Hepatocyte (in vitro differentiated cells): Measurements from ENCODE around the gene SLITRK1. TPM values are rescaled to one million over a fixed set of nuclear protein-coding genes. Genes with fewer than 3 reads are reported as not detected.

Experiments used
- DNase-seq: peaks from one replicate; pipeline ENCODE4 v3.0.0-alpha.2; 2016; ENCODE audit warnings: low spot score
- H2AFZ ChIP-seq: fragments of 200-600 bp; sonication (generic); 2 replicates; pipeline ENCODE4 v1.6.0; 2016; ENCODE audit warnings: antibody characterized with exemption, mild to moderate bottlenecking
- H3K27ac ChIP-seq: fragments of 200-600 bp; sonication (generic); 2 replicates; pipeline ENCODE4 v1.5.1; 2016; ENCODE audit warnings: mild to moderate bottlenecking
- H3K27me3 ChIP-seq: fragments of 200-600 bp; sonication (generic); 2 replicates; pipeline ENCODE4 v1.6.1; 2016
- H3K36me3 ChIP-seq: fragments of 200-600 bp; sonication (generic); replicated peaks from 2 replicates; pipeline ENCODE4 v1.5.1; 2016; ENCODE audit warnings: low read depth; ENCODE audit not compliant: insufficient read depth
- H3K4me1 ChIP-seq: fragments of 200-600 bp; sonication (generic); 2 replicates; pipeline ENCODE4 v1.5.1; 2016; ENCODE audit warnings: mild to moderate bottlenecking, moderate library complexity; ENCODE audit not compliant: insufficient read depth
- H3K4me2 ChIP-seq: fragments of 200-600 bp; sonication (generic); 2 replicates; pipeline ENCODE4 v1.6.0; 2016
- H3K4me3 ChIP-seq: fragments of 200-600 bp; sonication (generic); 2 replicates; pipeline ENCODE4 v1.5.1; 2016; ENCODE audit warnings: mild to moderate bottlenecking
- H3K79me2 ChIP-seq: fragments of 200-600 bp; sonication (generic); 2 replicates; pipeline ENCODE4 v1.6.0; 2017; ENCODE audit warnings: mild to moderate bottlenecking
- H3K9me2 ChIP-seq: fragments of 200-600 bp; sonication (generic); replicated peaks from 2 replicates; pipeline ENCODE4 v1.6.0; 2017; ENCODE audit warnings: mild to moderate bottlenecking; ENCODE audit not compliant: insufficient read depth
- H3K9me3 ChIP-seq: fragments of 200-600 bp; sonication (generic); 2 replicates; pipeline ENCODE4 v1.5.1; 2016; ENCODE audit warnings: low read depth, mild to moderate bottlenecking
- H4K20me1 ChIP-seq: fragments of 200-600 bp; sonication (generic); 2 replicates; pipeline ENCODE4 v1.6.0; 2016; ENCODE audit warnings: mild to moderate bottlenecking; ENCODE audit not compliant: insufficient read depth, poor library complexity, severe bottlenecking
- CTCF ChIP-seq: fragments of 200-600 bp; sonication (generic); IDR thresholded peaks from 2 replicates; pipeline ENCODE4 v1.5.1; 2016; ENCODE audit warnings: antibody characterized with exemption, mild to moderate bottlenecking; ENCODE audit not compliant: poor library complexity
- EZH2 ChIP-seq: fragments of 200-600 bp; sonication (generic); IDR thresholded peaks from 2 replicates; pipeline ENCODE4 v1.6.1; 2016; ENCODE audit warnings: antibody characterized with exemption, mild to moderate bottlenecking, borderline replicate concordance
- EZH2phosphoT487 ChIP-seq: fragments of 200-600 bp; sonication (generic); IDR thresholded peaks from one replicate; pipeline ENCODE4 v1.6.1; 2018; ENCODE audit warnings: antibody characterized with exemption, mild to moderate bottlenecking, low read depth, moderate library complexity; ENCODE audit not compliant: unreplicated experiment, severe bottlenecking
- WGBS: methylation state at CpG from one replicate; pipeline ENCODE4 v1.1.6; 2016; ENCODE audit warnings: low lambda C conversion rate; ENCODE audit errors: missing lambda C conversion rate; 5-methylcytosine and 5-hydroxymethylcytosine counted together
- polyA plus RNA-seq: library from polyadenylated mRNA; unstranded; fragments of >200 nt; fragmentation: Nextera tagmentation; extraction: Ambion mirVana; gene quantifications from 2 replicates; pipeline ENCODE4 v1.2.1, GENCODE V29; 2016
- total RNA-seq: library from RNA; depleted of rRNA; stranded (reverse); fragments of >200 nt; gene quantifications from 2 replicates; pipeline ENCODE4 v1.2.3, GENCODE V29; 2014

The SLITRK1 gene
- total and polyA plus RNA-seq, 2 experiments from 2014 or later = not detected

GRCh38 chr13:83839146-83839545 is 43.1 kb downstream of the SLITRK1 start:
- WGBS = 24% methylated on average over 3 of the region's 3 CpGs
- no peak for DNase-seq

GRCh38 chr13:83831796-83832195 is 50.5 kb downstream of the SLITRK1 start:
- Histone ChIP-seq H3K79me2 (no peaks in the 10 kb centered on the region), H3K36me3 (no peaks in the 10 kb centered on the region), H3K9me2 (no peaks in the 10 kb centered on the region), H3K4me3 (no peak overlapping the region), H3K9me3 (no peaks in the 10 kb centered on the region), H4K20me1 (no peaks in the 10 kb centered on the region), H2AFZ (no peak overlapping the region), H3K27me3 (no peaks in the 10 kb centered on the region), H3K4me2 (no peak overlapping the region), H3K4me1 (no peaks in the 10 kb centered on the region), H3K27ac (no peak overlapping the region)
- WGBS = 74% methylated on average over 3 of the region's 3 CpGs
- TF ChIP-seq EZH2phosphoT487 = no peak
- TF ChIP-seq EZH2 = no peak
- TF ChIP-seq CTCF = no peak
- no peak for DNase-seq

More at GRCh38 chr13:83839146-83839545, 43.1 kb downstream of the SLITRK1 start:
- H3K36me3 ChIP-seq = no peaks in the 10 kb centered on the region
- no peaks in the 10 kb centered on the region for H3K4me1 ChIP-seq
- no peak overlapping the region for H2AFZ ChIP-seq
- no peaks in the 10 kb centered on the region for H3K79me2 ChIP-seq
- no peaks in the 10 kb centered on the region for H3K9me3 ChIP-seq
- no peak for TF ChIP-seq EZH2
- TF ChIP-seq CTCF = no peak
- TF ChIP-seq EZH2phosphoT487 = no peak
- no peak overlapping the region for H3K4me2 ChIP-seq
- no peak overlapping the region for H3K4me3 ChIP-seq
- no peaks in the 10 kb centered on the region for H3K9me2 ChIP-seq
- no peaks in the 10 kb centered on the region for H3K27me3 ChIP-seq
- H3K27ac ChIP-seq = no peak overlapping the region
- H4K20me1 ChIP-seq = no peaks in the 10 kb centered on the region

GRCh38 chr13:83829810-83830209 is 52.5 kb downstream of the SLITRK1 start:
- Histone ChIP-seq H3K4me2 (no peak overlapping the region), H3K36me3 (no peaks in the 10 kb centered on the region), H3K4me1 (no peaks in the 10 kb centered on the region), H3K27me3 (no peaks in the 10 kb centered on the region), H2AFZ (no peak overlapping the region), H3K4me3 (no peak overlapping the region), H3K27ac (no peak overlapping the region), H3K9me2 (no peaks in the 10 kb centered on the region), H3K79me2 (no peaks in the 10 kb centered on the region), H4K20me1 (no peaks in the 10 kb centered on the region), H3K9me3 (no peaks in the 10 kb centered on the region)
- TF ChIP-seq EZH2 (no peak), CTCF (no peak), EZH2phosphoT487 (no peak)
- 51% methylated on average over 2 of the region's 2 CpGs for WGBS
- no peak for DNase-seq

GRCh38 chr13:83827338-83827737 is 54.9 kb downstream of the SLITRK1 start:
- Histone ChIP-seq H4K20me1 (no peaks in the 10 kb centered on the region), H3K4me1 (no peaks in the 10 kb centered on the region), H3K36me3 (no peaks in the 10 kb centered on the region), H3K9me2 (no peaks in the 10 kb centered on the region), H3K4me3 (no peak overlapping the region), H3K79me2 (no peaks in the 10 kb centered on the region), H3K27ac (no peak overlapping the region), H2AFZ (no peak overlapping the region), H3K4me2 (no peak overlapping the region), H3K9me3 (no peaks in the 10 kb centered on the region), H3K27me3 (no peaks in the 10 kb centered on the region)
- no peak for TF ChIP-seq CTCF
- no peak for TF ChIP-seq EZH2
- no peak for TF ChIP-seq EZH2phosphoT487
- DNase-seq = no peak
